ENCODE results near the gene LDLRAD1.

GRCh38 chr1:54041806-54042205 lies 23.8 kb upstream of the LDLRAD1 start:
- TF ChIP-seq CTCF (IDR thresholded peaks at IDR 0.05) (no peak), POLR2A (IDR thresholded peaks at IDR 0.05) (no peak)

Data from testis (tissue), 2 donors.